Activated CD4-positive, CD25-positive, alpha-beta regulatory T cell (primary cell): ENCODE data around the gene NECAB3.
A peak's percentile ranks its signal among the peaks of the same experiment; 100 is the strongest.
"Not testable (repeated sequence)": the region's sequence is repeated elsewhere in the genome, so short reads cannot be mapped to it uniquely, and the experiment has no call there.

Experiments used
- DNase-seq, 4 experiments: peaks; one replicate each; lab custom pipeline; 2025; lab: John Stamatoyannopoulos, UW

The NECAB3 gene

GRCh38 chr20:33674294-33675135, at the start of gene NECAB3:
NECAB3 (minus strand) TSS chr20:33674428; CDS start chr20:33674352, 76 bp downstream.
- DNase-seq, result peak in 2 of 4 experiments; percentile 31 to 35

DNA sequence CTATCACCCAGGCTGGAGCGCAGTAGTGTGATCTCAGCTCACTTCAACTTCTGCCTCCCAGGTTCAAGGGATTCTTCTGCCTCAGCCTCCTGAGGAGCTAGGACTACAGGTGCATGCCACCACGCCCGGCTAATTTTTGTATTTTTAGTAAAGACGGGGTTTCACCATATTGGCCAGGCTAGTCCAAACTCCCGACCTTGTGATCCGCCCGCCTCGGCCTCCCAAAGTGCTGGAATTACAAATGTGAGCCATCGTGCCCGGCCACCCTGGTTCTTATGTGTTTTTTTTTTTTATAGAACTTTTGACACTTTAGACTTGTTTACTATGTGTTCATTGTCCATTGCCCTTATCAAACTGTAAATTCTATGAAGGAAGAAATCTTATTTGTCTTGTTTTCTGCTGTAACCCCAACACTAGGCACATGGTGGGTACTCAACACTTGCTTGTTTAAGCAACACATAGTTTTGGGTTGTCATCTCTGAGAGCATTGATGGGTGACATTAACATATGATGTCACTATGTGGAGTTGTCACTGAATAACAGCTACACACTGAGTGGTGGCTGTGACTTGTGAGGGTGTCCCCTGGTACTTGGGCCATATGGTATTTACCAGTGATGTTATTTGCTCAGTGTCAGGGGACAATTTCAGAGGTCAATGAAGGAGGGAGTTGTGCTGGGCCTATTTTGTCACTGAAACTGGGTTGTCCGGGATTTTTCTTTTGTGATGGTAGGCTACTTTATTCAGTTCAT, 47.3 kb upstream of the NECAB3 start:
- no peak for DNase-seq

DNA sequence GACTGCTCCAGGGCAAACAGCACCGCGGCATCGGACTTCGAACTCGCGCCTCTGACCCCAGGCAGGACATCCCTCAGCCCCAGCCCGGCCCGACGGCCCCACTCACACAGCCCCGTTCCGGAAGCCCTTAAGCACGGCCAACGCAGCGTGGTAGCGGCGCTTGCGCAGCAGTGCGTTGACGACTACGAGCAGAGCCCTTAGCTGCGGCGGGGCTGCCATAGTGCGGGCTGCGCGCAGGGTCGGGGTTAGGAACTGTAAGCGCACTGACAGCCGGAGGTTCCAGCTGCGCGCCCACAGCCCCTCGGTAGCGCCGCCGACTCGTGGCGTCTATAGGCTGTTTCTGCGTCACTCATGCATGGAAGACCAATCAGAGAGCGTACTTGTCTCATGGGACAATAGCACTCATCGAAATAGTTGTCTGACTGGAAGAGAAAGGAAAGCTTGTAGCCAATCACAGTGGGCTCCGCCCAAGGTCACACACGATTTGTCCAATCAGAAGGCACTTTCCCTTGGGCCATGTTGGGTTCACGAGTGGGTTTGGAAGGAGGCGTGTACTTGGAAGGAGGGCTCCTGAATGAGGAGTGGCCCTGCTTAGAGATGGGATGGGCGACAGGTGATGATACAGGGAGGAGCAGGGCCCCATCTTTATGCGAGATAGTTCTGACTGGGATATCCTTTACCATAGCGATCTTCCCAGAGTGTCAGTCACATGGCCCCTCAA, 45.9 kb upstream of the NECAB3 start, which contains the start of gene PXMP4:
Gene PXMP4, minus strand, starts transcription at position 322 of the 721 bp plus-strand sequence. Its CDS starts 103 bp downstream, at position 219.
- peak; percentile 58 to 74 (median 72) for DNase-seq

GRCh38 chr20:33719277-33719988, 45.2 kb upstream of the NECAB3 start:
- no peak for DNase-seq

DNA sequence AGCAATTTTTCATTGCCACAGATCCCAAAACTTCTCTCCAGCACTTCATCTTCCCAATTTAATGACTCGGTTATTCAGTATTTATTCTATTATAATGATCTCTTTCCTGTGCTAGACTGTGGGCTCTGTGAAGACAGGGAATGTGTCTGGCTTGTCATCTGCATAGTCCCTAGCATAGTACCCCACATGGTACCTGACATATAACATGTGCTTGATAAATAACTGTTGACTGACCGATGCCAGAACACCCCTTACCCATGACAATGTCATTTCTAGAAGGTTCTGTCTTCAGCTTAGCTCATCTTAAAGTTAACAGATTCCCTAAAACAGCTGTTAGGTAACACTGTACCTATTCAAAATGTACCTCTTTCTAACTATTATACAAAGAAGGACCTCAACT, 42.3 kb upstream of the NECAB3 start:
- no peak for DNase-seq

GRCh38 chr20:33713865-33714367, 39.7 kb upstream of the NECAB3 start:
- DNase-seq, result no peak

- no peak for DNase-seq
Observed at GRCh38 chr20:33711446-33711738, 37.2 kb upstream of the NECAB3 start.

GRCh38 chr20:33710681-33711445, 36.6 kb upstream of the NECAB3 start:
- no peak for DNase-seq

- DNase-seq, result no peak
Observed at GRCh38 chr20:33709905-33710541, 35.8 kb upstream of the NECAB3 start.

- DNase-seq, result no peak
Observed at GRCh38 chr20:33709398-33709797, 35.2 kb upstream of the NECAB3 start.

- no peak for DNase-seq
Observed at GRCh38 chr20:33707668-33708067, 33.4 kb upstream of the NECAB3 start.

GRCh38 chr20:33704197-33704924, 30.1 kb upstream of the NECAB3 start:
- no peak for DNase-seq

- DNase-seq, result no peak
Observed at GRCh38 chr20:33703498-33704137, 29.4 kb upstream of the NECAB3 start.

- no peak for DNase-seq
Observed at GRCh38 chr20:33702861-33703260, 28.6 kb upstream of the NECAB3 start.

DNA sequence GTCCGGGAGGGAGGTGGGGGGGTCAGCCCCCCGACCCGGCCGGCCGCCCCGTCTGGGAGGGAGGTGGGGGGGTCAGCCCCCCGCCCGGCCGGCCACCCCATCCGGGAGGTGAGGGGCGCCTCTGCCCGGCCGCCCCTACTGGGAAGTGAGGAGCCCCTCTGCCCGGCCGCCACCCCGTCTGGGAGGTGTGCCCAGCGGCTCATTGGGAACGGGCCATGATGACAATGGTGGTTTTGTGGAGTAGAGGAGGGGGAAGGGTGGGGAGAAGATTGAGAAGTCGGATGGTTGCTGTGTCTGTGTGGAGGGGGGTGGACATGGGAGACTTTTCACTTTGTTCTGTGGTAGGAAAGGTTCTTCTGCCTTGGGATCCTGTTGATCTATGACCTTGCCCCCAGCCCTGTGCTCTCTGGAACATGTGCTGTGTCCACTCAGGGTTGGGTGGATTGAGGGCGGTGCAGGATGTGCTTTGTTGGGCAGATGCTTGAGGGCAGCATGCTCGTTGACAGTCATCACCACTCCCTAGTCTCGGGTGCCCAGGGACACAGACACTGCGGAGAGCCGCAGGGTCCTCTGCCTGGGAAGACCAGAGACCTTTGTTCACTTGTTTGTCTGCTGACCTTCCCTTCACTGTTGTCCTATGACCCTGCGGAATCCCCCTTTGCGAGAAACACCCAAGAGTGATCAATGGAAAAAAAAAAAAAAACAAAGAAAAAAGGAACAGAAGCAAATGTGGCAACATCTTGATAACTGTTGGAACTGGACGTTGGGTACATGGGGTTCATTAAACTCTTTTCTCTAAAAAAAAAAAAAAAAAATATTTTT, 27.6 kb upstream of the NECAB3 start:
- no peak for DNase-seq

DNA sequence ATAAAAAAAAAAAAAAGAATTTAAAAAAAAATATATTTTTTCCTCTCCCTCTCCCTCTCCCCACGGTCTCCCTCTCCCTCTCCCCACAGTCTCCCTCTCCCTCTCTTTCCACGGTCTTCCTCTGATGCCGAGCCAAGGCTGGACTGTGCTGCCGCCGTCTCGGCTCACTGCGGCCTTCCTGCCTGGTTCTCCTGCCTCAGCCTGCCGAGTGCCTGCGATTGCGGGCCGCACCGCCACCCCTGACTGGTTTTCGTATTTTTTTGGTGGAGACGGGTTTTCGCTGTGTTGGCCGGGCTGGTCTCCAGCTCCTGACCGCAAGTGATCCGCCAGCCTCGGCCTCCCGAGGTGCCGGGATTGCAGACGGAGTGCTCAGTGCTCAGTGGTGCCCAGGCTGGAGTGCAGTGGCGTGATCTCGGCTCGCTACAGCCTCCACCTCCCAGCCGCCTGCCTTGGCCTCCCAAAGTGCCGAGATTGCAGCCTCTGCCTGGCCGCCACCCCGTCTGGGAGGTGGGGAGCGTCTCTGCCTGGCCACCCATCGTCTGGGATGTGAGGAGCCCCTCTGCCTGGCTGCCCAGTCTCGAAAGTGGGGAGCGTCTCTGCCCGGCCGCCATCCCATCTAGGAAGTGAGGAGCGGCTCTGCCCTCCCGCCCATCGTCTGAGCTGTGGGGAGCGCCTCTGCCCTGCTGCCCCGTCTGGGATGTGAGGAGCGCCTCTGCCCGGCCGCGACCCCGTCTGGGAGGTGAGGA, 26.6 kb upstream of the NECAB3 start:
- DNase-seq, result not testable (repeated sequence)

DNA sequence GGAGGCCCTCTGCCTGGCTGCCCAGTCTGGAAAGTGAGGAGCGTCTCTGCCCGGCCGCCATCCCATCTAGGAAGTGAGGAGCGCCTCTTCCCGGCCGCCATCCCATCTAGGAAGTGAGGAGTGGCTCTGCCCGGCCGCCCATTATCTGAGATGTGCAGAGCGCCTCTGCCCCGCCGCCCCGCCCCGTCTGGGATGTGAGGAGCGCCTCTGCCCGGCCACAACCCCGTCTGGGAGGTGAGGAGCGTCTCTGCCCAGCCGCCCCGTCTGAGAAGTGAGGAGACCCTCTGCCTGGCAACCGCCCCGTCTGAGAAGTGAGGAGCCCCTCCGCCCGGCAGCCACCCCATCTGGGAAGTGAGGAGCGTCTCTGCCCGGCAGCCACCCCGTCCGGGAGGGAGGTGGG, 24.7 kb upstream of the NECAB3 start:
- not testable (repeated sequence) for DNase-seq

- DNase-seq, result no peak
Observed at GRCh38 chr20:33697129-33697528, 22.9 kb upstream of the NECAB3 start.
